Measurements from ENCODE around the gene IFT122. TPM values are rescaled to one million over a fixed set of nuclear protein-coding genes. Genes with fewer than 3 reads are reported as not detected.
A peak's percentile ranks its signal among the peaks of the same experiment; 100 is the strongest.
"Not testable (repeated sequence)": the region's sequence is repeated elsewhere in the genome, so short reads cannot be mapped to it uniquely, and the experiment has no call there.

Gene IFT122
- total RNA-seq, 1 donor from 2014 or later: 42.3 TPM

DNA sequence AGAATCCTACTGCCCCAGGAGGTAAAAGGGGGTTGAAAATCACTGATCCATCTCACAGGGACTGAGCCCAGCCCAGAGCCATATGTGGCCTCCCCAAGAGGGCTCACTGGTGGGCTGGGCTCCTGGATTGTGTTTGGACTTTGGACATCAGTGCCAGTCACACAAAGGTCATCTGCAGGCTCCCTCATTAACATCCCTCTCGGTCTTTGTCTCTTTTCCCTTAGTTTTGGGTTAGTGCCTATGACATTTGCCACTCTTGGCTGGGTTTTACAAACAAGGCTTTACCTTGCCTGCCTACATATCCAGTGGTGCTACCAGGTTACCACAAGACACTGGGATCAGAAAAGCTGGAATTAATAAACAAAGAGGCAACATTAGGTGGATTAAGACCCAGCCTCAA is 27.9 kb downstream of the IFT122 start:
- Histone ChIP-seq H3K9me3 (ENCODE audit: control insufficient read depth in 3 of 3, low read length in 3 of 3) (no peaks in the 10 kb centered on the region), H3K4me1 (ENCODE audit: control insufficient read depth in 3 of 3, insufficient read depth in 3 of 3, low read length in 3 of 3) (no peaks in the 10 kb centered on the region), H3K27me3 (ENCODE audit: control insufficient read depth in 3 of 3, insufficient read depth in 3 of 3, low read length in 3 of 3) (no peaks in the 10 kb centered on the region), H3K9ac (ENCODE audit: low read depth in 1 of 3, low read length in 3 of 3) (no peak overlapping the region), H3K36me3 (ENCODE audit: control insufficient read depth in 3 of 3, insufficient read depth in 3 of 3, low read length in 3 of 3) (peaks cover 0 to 6% (median 3%) of the 10 kb centered on the region in 3 donors), H3K27ac (ENCODE audit: low read depth, low read length) (no peak overlapping the region), H3K4me3 (ENCODE audit: low read length in 3 of 3) (no peak overlapping the region)

GRCh38 chr3:129469026-129469425 is 29.0 kb downstream of the IFT122 start:
- no peaks in the 10 kb centered on the region for H3K27me3 ChIP-seq (ENCODE audit: control insufficient read depth in 3 of 3, insufficient read depth in 3 of 3, low read length in 3 of 3)
- H3K9ac ChIP-seq (ENCODE audit: low read depth in 1 of 3, low read length in 3 of 3): no peak overlapping the region
- no peak overlapping the region for H3K4me3 ChIP-seq (ENCODE audit: low read length in 3 of 3)
- H3K9me3 ChIP-seq (ENCODE audit: control insufficient read depth in 3 of 3, low read length in 3 of 3): no peaks in the 10 kb centered on the region
- H3K4me1 ChIP-seq (ENCODE audit: control insufficient read depth in 3 of 3, insufficient read depth in 3 of 3, low read length in 3 of 3): no peaks in the 10 kb centered on the region
- H3K27ac ChIP-seq (ENCODE audit: low read depth, low read length): no peak overlapping the region
- peaks cover 0 to 7% (median 3%) of the 10 kb centered on the region in 3 donors for H3K36me3 ChIP-seq (ENCODE audit: control insufficient read depth in 3 of 3, insufficient read depth in 3 of 3, low read length in 3 of 3)

DNA sequence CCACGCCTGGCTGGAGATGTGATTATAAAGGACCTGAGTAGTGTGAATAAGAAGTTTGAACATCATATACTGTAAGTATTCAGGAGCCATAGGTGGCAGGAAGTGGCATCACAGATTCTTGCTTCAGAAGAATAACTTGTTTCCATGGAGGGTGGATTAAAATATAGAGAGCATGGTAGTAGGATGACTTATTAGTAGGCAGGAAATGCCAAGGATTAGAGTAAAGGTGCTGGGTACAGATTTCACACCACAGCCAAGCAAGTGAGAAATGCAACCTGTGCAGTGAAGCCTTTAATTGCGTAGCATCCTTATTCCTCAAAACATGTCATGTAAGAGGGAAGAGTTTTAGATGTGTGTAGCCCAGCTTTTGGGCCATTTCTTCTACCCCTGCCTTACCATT is 30.8 kb downstream of the IFT122 start:
- Histone ChIP-seq H3K27me3 (ENCODE audit: control insufficient read depth in 3 of 3, insufficient read depth in 3 of 3, low read length in 3 of 3) (no peaks in the 10 kb centered on the region), H3K9me3 (ENCODE audit: control insufficient read depth in 3 of 3, low read length in 3 of 3) (no peaks in the 10 kb centered on the region), H3K4me3 (ENCODE audit: low read length in 3 of 3) (no peak overlapping the region), H3K36me3 (ENCODE audit: control insufficient read depth in 3 of 3, insufficient read depth in 3 of 3, low read length in 3 of 3) (peaks cover 4 to 6% (median 4%) of the 10 kb centered on the region in 3 donors), H3K27ac (ENCODE audit: low read depth, low read length) (no peak overlapping the region), H3K4me1 (ENCODE audit: control insufficient read depth in 3 of 3, insufficient read depth in 3 of 3, low read length in 3 of 3) (no peaks in the 10 kb centered on the region), H3K9ac (ENCODE audit: low read depth in 1 of 3, low read length in 3 of 3) (no peak overlapping the region)

- H3K9me3 ChIP-seq (ENCODE audit: control insufficient read depth in 3 of 3, low read length in 3 of 3): no peaks in the 10 kb centered on the region
- no peaks in the 10 kb centered on the region for H3K27me3 ChIP-seq (ENCODE audit: control insufficient read depth in 3 of 3, insufficient read depth in 3 of 3, low read length in 3 of 3)
- H3K4me1 ChIP-seq (ENCODE audit: control insufficient read depth in 3 of 3, insufficient read depth in 3 of 3, low read length in 3 of 3): no peaks in the 10 kb centered on the region
- peaks cover 8 to 20% (median 12%) of the 10 kb centered on the region in 3 donors for H3K36me3 ChIP-seq (ENCODE audit: control insufficient read depth in 3 of 3, insufficient read depth in 3 of 3, low read length in 3 of 3)
- no peak overlapping the region for H3K27ac ChIP-seq (ENCODE audit: low read depth, low read length)
- no peak overlapping the region for H3K4me3 ChIP-seq (ENCODE audit: low read length in 3 of 3)
- H3K9ac ChIP-seq (ENCODE audit: low read depth in 1 of 3, low read length in 3 of 3): no peak overlapping the region
Measured at GRCh38 chr3:129473067-129473768, 33.2 kb downstream of the IFT122 start.

DNA sequence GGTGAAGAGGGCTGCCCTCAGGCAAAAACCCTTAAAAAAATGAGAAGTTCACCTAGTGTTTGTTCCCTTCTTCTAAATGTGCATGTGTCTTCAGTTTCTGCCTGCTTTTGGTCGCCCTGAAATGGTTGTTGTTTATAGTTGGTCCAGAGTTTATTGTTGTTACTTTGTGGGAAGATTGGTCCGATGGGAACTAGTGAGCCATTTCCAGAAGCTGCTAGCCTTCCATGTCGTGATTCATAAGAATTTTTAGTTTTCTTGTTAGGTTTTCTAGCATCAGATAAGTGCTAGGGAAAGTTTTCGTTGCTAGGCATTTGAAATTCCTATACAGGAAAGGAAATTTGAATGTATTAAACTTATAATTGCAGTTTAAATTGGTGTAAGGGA is 33.7 kb downstream of the IFT122 start:
- Histone ChIP-seq H3K36me3 (ENCODE audit: control insufficient read depth in 3 of 3, insufficient read depth in 3 of 3, low read length in 3 of 3) (peaks cover 8 to 22% (median 12%) of the 10 kb centered on the region in 3 donors), H3K27me3 (ENCODE audit: control insufficient read depth in 3 of 3, insufficient read depth in 3 of 3, low read length in 3 of 3) (no peaks in the 10 kb centered on the region), H3K4me3 (ENCODE audit: low read length in 3 of 3) (no peak overlapping the region), H3K4me1 (ENCODE audit: control insufficient read depth in 3 of 3, insufficient read depth in 3 of 3, low read length in 3 of 3) (no peaks in the 10 kb centered on the region), H3K9ac (ENCODE audit: low read depth in 1 of 3, low read length in 3 of 3) (no peak overlapping the region), H3K9me3 (ENCODE audit: control insufficient read depth in 3 of 3, low read length in 3 of 3) (no peaks in the 10 kb centered on the region), H3K27ac (ENCODE audit: low read depth, low read length) (no peak overlapping the region)

- H3K27me3 ChIP-seq (ENCODE audit: control insufficient read depth in 3 of 3, insufficient read depth in 3 of 3, low read length in 3 of 3): no peaks in the 10 kb centered on the region
- H3K4me1 ChIP-seq (ENCODE audit: control insufficient read depth in 3 of 3, insufficient read depth in 3 of 3, low read length in 3 of 3): no peaks in the 10 kb centered on the region
- peaks cover 5 to 29% (median 14%) of the 10 kb centered on the region in 3 donors for H3K36me3 ChIP-seq (ENCODE audit: control insufficient read depth in 3 of 3, insufficient read depth in 3 of 3, low read length in 3 of 3)
- no peak overlapping the region for H3K4me3 ChIP-seq (ENCODE audit: low read length in 3 of 3)
- no peak overlapping the region for H3K9ac ChIP-seq (ENCODE audit: low read depth in 1 of 3, low read length in 3 of 3)
- H3K9me3 ChIP-seq (ENCODE audit: control insufficient read depth in 3 of 3, low read length in 3 of 3): no peaks in the 10 kb centered on the region
- H3K27ac ChIP-seq (ENCODE audit: low read depth, low read length): no peak overlapping the region
Measured at GRCh38 chr3:129474984-129475804, 35.2 kb downstream of the IFT122 start.

DNA sequence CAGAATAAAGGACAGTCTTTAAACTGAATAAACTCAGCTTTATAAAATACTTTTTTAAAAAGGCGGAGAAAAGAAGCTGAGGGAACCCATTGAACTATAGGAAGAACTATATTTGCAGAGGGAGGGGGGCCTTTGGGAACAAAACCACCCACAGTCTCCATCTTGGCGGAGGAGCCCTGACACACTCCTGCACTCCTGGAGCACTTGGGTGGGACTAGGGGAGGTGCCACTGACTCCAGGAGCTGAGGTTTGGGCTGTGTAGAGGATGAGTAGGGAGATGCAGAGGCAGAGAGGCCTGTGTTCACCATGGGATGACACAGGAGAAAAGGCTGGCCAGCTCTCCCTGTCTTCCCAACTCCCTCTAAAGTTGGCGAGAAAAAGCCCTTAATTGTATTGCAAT is 35.8 kb downstream of the IFT122 start:
- Histone ChIP-seq H3K36me3 (ENCODE audit: control insufficient read depth in 3 of 3, insufficient read depth in 3 of 3, low read length in 3 of 3) (peaks cover 5 to 28% (median 16%) of the 10 kb centered on the region in 3 donors), H3K9me3 (ENCODE audit: control insufficient read depth in 3 of 3, low read length in 3 of 3) (no peaks in the 10 kb centered on the region), H3K4me1 (ENCODE audit: control insufficient read depth in 3 of 3, insufficient read depth in 3 of 3, low read length in 3 of 3) (peaks cover 0 to under 1% (median 0%) of the 10 kb centered on the region in 3 donors), H3K27ac (ENCODE audit: low read depth, low read length) (no peak overlapping the region), H3K27me3 (ENCODE audit: control insufficient read depth in 3 of 3, insufficient read depth in 3 of 3, low read length in 3 of 3) (no peaks in the 10 kb centered on the region), H3K4me3 (ENCODE audit: low read length in 3 of 3) (no peak overlapping the region), H3K9ac (ENCODE audit: low read depth in 1 of 3, low read length in 3 of 3) (no peak overlapping the region)

GRCh38 chr3:129476586-129476985 is 36.6 kb downstream of the IFT122 start:
- H3K9ac ChIP-seq (ENCODE audit: low read depth in 1 of 3, low read length in 3 of 3): no peak overlapping the region
- H3K4me1 ChIP-seq (ENCODE audit: control insufficient read depth in 3 of 3, insufficient read depth in 3 of 3, low read length in 3 of 3): peaks cover 0 to 5% (median 4%) of the 10 kb centered on the region in 3 donors
- peaks cover 5 to 27% (median 16%) of the 10 kb centered on the region in 3 donors for H3K36me3 ChIP-seq (ENCODE audit: control insufficient read depth in 3 of 3, insufficient read depth in 3 of 3, low read length in 3 of 3)
- no peaks in the 10 kb centered on the region for H3K27me3 ChIP-seq (ENCODE audit: control insufficient read depth in 3 of 3, insufficient read depth in 3 of 3, low read length in 3 of 3)
- no peak overlapping the region for H3K27ac ChIP-seq (ENCODE audit: low read depth, low read length)
- no peaks in the 10 kb centered on the region for H3K9me3 ChIP-seq (ENCODE audit: control insufficient read depth in 3 of 3, low read length in 3 of 3)
- no peak overlapping the region for H3K4me3 ChIP-seq (ENCODE audit: low read length in 3 of 3)

DNA sequence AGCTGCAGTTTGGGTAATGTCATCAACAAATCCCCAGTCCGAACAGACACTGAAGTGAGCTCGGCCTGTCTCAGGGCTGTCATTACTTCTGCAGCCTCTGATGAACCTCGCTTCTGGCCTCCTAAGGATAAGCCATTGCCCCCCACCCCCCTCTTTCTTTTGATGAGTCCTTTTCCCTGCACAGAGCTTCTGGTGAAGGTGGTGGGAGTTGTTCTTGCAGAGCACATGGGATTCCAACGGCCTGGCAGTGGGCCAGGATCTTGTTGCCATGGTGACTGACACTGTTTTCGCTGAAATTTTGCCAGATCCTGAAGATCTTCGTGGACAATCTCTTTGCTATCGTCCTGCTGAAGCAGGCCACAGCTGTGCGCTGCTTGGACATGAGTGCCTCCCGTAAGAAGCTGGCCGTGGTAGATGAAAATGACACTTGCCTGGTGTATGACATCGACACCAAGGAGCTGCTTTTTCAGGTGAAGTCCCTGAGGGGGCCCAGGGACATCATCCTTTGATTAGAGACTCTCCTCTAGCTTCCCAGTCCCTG is 41.3 kb downstream of the IFT122 start:
- H3K4me3 ChIP-seq (ENCODE audit: low read length in 3 of 3); H3K27me3 ChIP-seq (ENCODE audit: control insufficient read depth in 3 of 3, insufficient read depth in 3 of 3, low read length in 3 of 3); H3K9me3 ChIP-seq (ENCODE audit: control insufficient read depth in 3 of 3, low read length in 3 of 3): not testable (repeated sequence)
- Histone ChIP-seq H3K36me3 (ENCODE audit: control insufficient read depth in 3 of 3, insufficient read depth in 3 of 3, low read length in 3 of 3) (peaks cover under 1 to 22% (median 14%) of the 10 kb centered on the region in 3 donors), H3K27ac (ENCODE audit: low read depth, low read length) (peak overlapping the region; percentile 60), H3K9ac (ENCODE audit: low read depth in 1 of 3, low read length in 3 of 3) (peak overlapping the region in 1 of 3 donors; percentile 16), H3K4me1 (ENCODE audit: control insufficient read depth in 3 of 3, insufficient read depth in 3 of 3, low read length in 3 of 3) (peaks cover 22 to 25% (median 23%) of the 10 kb centered on the region in 3 donors)
